G401 (cell line): ENCODE measurements around the gene MTCL1. TPM values are rescaled to one million over a fixed set of nuclear protein-coding genes. Genes with fewer than 3 reads are reported as not detected.

Experiments used
- DNase-seq: peaks from one replicate; pipeline ENCODE4 v3.0.0-alpha.2; 2015; ENCODE audit warnings: low spot score
- in situ Hi-C: cut with HindIII; loops from 2 replicates; pipeline ENCODE4 v1.10.0; 2016; ENCODE audit warnings: low sequenced_read_pairs, mixed read lengths
- total RNA-seq: library from RNA; depleted of rRNA; stranded (reverse); fragments of >200 nt; shearing (Covaris generic); gene quantifications from 2 replicates; pipeline ENCODE4 v1.2.3, GENCODE V29; 2014; rRNA removed

Gene MTCL1
- total RNA-seq, 1 experiment from 2014 or later, result 2.2 TPM

DNA sequence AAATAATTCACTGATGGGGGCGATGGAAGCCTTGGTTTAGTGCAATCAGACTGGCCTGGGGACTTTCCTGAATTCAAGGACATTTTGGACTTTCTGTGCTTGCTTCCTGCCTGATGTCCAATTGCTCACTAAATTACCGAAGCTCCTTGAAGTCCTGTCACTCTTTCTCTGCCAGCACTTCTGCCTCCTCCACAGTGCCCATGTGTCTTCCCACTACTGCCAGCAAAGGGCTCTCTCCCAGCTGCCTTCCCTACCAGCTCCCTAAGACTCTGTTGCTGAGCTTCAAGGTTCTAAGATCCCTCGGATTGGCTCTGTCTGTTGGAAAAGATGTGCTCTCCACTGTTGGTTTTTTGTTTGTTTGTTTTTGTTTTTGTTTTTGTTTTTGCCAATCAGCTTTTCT is 158.1 kb downstream of the MTCL1 start:
- in situ Hi-C loops, result no loop called here
- peak; percentile 75 for DNase-seq

- in situ Hi-C loops, result no loop called here
- no peak for DNase-seq
These were observed 160.6 kb downstream of the MTCL1 start for GRCh38 chr18:8865934-8866333.

DNA sequence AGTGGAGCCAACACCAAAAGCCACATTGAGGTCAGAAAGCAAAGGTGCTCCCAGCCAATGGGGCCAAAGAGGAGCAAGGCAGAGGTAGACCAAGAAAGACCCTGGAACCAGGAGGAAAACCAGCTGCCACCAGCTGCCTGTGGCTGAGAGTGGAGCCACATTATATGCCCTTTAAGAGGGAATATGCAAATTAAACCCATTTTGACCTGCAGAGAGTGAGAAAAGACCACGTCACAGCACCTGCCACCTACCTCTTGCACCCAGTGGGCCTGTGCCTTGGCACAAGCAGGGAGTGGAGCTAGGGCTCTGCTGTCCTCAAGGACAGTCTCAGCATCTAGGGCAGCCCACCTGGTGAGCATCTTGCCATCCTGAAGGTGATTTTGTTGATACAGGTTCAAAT is 161.3 kb downstream of the MTCL1 start:
- DNase-seq, result no peak
- in situ Hi-C loops, result no loop called here

DNA sequence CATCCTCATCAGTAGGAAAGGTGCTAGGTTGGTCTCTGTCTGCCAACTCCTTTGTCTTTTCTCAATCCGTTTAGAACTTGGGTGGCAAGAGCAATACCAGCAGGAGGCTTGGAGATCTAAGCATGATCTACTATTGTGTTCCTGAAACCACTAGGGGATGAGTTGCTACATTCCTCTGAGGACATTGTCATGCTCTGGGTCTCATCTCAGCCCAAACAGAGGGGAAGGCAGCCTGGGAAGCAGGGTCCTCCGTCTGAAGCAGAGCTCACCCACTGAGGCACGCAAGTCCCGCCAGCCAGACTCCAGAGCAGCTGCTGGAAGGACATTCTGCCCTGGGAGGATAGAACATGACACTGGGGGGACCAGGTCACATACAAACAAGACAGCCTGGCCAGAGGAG is 162.9 kb downstream of the MTCL1 start:
- DNase-seq, result no peak

DNA sequence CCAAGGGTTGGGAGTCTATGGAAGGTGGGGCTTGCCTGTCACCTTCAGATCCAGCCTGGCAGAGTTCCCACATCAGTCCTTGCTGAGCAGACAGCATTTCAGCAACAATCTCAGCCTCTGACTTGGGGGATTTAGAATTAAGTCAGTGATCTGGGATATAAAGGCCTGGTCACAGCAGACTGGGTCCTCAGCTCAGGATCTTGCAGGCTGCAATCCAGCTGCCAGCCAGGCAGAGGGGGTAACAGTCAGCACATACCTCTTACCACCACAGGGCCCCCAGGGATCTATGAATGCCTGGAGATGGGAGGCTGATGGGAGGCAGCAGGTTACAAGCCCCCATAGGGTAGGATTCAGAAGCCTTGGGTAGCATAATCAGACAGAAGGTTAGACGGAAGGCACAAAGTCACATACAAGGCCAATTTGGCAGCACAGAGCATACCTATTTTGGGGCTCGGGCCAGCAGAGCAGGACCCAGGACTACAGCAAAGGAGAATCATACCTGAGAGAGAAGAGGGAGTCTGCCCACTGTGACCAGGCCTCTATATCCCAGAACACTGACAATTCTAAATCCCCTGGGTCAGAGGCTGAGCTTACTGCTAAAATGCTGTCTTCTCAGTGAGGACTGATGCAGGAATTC is 163.5 kb downstream of the MTCL1 start:
- DNase-seq, result peak; percentile 67
- in situ Hi-C loops, result no loop called here

More for the DNA sequence above, 162.9 kb downstream of the MTCL1 start:
- in situ Hi-C loops, result no loop called here

- in situ Hi-C loops, result no loop called here
- peak; percentile 91 for DNase-seq
These were observed 164.3 kb downstream of the MTCL1 start for GRCh38 chr18:8869696-8870095.

GRCh38 chr18:8870528-8870927 is 165.2 kb downstream of the MTCL1 start:
- in situ Hi-C loops, result no loop called here
- DNase-seq, result peak; percentile 84

- peak; percentile 20 for DNase-seq
- in situ Hi-C loops, result no loop called here
These were observed 166.1 kb downstream of the MTCL1 start for GRCh38 chr18:8871489-8871888.

DNA sequence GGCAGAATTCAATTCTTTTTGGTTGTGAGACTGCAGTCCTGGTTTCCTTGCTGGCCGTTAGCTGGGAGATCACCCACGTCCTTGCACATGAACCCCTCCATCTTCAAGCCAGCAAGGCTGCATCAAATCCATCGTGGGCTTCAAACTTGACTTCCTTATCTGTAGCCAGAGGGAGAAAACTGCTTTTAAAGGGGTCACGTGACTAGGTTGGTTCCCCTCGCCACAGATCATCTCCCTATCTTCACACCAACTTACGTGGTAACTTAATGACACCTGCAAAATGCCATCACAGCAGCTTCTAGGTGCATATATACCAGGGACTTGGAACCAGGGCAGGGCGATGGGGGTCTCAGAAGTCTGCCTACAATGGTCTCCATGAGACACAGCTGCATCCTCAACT is 169.5 kb downstream of the MTCL1 start:
- in situ Hi-C loops, result no loop called here
- no peak for DNase-seq

DNA sequence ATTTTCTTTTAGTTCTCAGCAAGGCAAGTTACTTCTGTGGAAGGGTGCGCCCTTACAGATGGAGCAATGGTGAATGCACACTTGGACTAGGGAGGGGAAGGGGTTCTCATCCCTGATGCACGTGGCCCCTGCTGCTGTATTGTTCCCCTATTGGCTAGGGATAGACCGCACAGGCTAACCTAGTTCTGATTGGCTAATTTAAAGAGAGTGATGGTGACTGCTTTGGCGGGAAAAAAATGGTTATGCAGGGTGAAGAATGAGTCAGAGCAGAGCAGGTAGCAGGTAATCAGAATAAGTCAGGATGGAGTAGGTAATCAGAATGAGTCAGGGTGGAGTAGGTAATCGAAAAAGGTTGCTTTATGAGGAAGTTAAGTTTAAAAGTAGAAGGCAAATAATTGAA is 171.5 kb downstream of the MTCL1 start:
- no peak for DNase-seq
- in situ Hi-C loops, result no loop called here

- no peak for DNase-seq
- in situ Hi-C loops, result no loop called here
These were observed 175.7 kb downstream of the MTCL1 start for GRCh38 chr18:8881103-8881502.

Other genes with a start within 250 kb of the MTCL1 start
- 19.9 and 20.3 TPM in 2 replicates for gene RAB12, start 96.1 kb upstream of the MTCL1 start, total RNA-seq